Nephron (organoid): Measurements from ENCODE around the gene ISLR.

ENCODE experiments used
- H3K27ac Mint-ChIP-seq, 3 experiments: 2 replicates each; pipeline ENCODE4 v1.8.0; 2020; ENCODE audit warnings: mixed read lengths in 3 of 3, mild to moderate bottlenecking in 2 of 3, moderate library complexity in 1 of 3
- H3K27me3 Mint-ChIP-seq: 2 replicates; pipeline ENCODE4 v1.8.0; 2021; ENCODE audit warnings: low read depth, mild to moderate bottlenecking, moderate library complexity, mixed read lengths
- H3K36me3 Mint-ChIP-seq: 2 replicates; pipeline ENCODE4 v1.8.0; 2020; ENCODE audit warnings: low read depth, mixed read lengths
- H3K4me1 Mint-ChIP-seq: 2 replicates; pipeline ENCODE4 v1.8.0; 2020; ENCODE audit warnings: mixed read lengths
- H3K4me3 Mint-ChIP-seq, 3 experiments: 2 replicates each; pipeline ENCODE4 v1.8.0; 2020; ENCODE audit warnings: mild to moderate bottlenecking in 3 of 3, mixed read lengths in 3 of 3, moderate library complexity in 2 of 3
- H3K9me3 Mint-ChIP-seq: 2 replicates; pipeline ENCODE4 v1.8.0; 2020; ENCODE audit warnings: mixed read lengths
- TF ChIP-seq, protein P1 (sequence below), 3 experiments: fragments of 200-600 bp; sonication (generic); IDR thresholded peaks; one replicate each; pipeline ENCODE4 v1.5.0; 2021; ENCODE audit warnings: antibody characterized with exemption in 3 of 3; ENCODE audit not compliant: unreplicated experiment in 3 of 3

ISLR gene

DNA sequence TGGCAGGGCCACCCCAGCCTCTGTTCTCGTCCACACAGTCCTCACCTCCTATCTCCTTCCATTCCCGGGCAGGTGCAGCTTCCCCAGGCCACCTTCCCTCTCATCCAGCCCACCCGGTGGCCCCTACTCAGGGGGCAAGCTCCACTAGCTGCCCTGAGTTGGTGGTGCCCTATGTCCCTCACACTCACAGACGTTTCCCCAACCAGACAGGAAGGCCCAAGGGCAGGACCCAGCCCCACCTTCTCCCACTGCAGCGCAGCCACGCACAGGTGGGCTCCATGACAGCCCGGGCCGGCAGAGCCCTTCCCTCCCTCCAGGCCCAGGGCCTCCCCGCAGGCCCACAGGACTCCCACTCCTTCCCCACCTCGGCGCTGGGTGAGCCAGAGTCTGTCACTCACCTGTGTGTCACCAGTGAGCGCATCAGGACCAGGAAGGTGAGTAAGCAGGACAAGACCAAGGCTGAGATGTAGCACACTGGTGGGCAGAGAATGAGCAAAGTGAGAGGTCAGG is 11.1 kb downstream of the ISLR start:
- Mint-ChIP-seq H3K27ac (no peak overlapping the region), H3K4me1 (peaks cover 15% of the 10 kb centered on the region), H3K36me3 (peaks cover 18% of the 10 kb centered on the region), H3K27me3 (peaks cover 5% of the 10 kb centered on the region), H3K9me3 (no peaks in the 10 kb centered on the region), H3K4me3 (no peak overlapping the region)
- TF ChIP-seq, protein P1, sequence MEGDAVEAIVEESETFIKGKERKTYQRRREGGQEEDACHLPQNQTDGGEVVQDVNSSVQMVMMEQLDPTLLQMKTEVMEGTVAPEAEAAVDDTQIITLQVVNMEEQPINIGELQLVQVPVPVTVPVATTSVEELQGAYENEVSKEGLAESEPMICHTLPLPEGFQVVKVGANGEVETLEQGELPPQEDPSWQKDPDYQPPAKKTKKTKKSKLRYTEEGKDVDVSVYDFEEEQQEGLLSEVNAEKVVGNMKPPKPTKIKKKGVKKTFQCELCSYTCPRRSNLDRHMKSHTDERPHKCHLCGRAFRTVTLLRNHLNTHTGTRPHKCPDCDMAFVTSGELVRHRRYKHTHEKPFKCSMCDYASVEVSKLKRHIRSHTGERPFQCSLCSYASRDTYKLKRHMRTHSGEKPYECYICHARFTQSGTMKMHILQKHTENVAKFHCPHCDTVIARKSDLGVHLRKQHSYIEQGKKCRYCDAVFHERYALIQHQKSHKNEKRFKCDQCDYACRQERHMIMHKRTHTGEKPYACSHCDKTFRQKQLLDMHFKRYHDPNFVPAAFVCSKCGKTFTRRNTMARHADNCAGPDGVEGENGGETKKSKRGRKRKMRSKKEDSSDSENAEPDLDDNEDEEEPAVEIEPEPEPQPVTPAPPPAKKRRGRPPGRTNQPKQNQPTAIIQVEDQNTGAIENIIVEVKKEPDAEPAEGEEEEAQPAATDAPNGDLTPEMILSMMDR (IDR thresholded peaks at IDR 0.05; ENCODE audit: unreplicated experiment in 3 of 3), result no peak

DNA sequence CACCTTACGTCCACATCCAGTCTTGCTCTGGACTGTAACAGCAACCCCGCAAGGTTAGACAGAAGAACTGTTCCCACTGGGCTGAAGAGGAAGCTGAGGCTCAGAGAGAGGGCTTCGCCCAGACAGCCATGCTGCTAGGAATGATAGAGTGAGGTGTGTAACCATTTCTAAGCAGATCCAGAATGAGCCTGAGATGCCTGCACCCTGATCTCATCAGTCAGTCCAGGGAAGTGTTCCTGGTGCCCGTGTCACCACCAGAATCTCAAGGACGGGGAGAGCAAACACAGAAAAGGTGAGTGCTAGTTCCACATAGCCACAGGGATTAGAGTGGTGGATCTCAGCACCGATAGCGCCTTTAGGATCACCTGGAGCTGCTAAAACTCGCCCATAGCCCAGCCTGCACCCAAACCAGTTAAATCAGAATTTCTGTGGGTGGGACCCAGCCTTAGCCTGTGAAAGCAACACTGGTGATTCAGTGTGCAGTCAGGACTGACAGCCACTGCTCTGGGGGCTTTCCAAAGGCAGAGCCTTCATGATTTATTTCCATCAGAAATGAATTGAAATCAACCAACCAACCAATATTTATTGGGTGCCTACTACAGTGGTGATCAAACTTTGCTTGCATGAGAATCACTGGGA is 12.3 kb downstream of the ISLR start:
- Mint-ChIP-seq H3K9me3 (no peaks in the 10 kb centered on the region), H3K4me3 (no peak overlapping the region), H3K27me3 (no peaks in the 10 kb centered on the region), H3K27ac (peak overlapping the region in 1 of 3 experiments; percentile 35), H3K36me3 (peaks cover 11% of the 10 kb centered on the region), H3K4me1 (peaks cover 7% of the 10 kb centered on the region)
- TF ChIP-seq, protein P1 (IDR thresholded peaks at IDR 0.05; ENCODE audit: unreplicated experiment in 3 of 3), result no peak

DNA sequence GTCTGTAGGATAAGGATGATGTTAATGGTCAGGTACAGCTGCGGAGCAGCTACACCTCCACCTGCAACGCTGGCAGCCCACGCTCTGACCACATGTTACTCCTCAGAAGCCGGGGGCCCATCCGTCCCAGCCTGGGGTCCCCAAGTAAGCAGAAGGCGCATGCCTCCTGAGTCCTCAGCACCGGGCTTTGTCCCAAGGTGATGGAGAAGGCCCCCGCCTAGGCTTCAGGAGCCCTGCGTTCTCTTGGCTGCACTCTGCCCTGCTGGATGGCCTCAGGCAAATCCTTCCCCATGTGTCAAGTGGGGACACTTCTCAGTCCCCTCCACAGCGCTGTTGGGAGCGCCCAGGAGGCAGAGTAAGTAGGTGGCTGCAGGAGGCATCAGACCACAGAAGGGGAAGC is 14.7 kb downstream of the ISLR start:
- H3K27me3 Mint-ChIP-seq, result no peaks in the 10 kb centered on the region
- TF ChIP-seq, protein P1 (IDR thresholded peaks at IDR 0.05; ENCODE audit: unreplicated experiment in 3 of 3), result no peak

DNA sequence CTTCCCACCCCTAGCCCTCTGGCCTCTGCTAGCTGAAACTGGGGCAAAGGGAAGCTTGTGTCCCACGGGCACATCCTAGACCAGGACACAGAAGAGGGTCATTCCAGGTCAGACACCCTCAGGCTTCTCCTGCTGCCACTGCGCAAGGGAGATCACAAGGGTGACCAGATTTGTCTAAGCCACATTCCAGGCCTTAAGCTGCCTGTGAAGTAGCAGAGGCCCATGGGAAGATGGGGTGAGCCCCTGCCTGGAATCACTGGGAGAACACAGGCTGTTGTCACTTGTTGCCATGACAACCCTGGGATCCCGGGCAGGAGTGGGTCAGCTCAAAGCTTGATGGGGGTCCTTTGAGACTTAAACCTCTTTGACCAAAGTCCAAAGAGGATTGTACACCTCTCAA is 18.3 kb downstream of the ISLR start:
- H3K4me3 Mint-ChIP-seq, result no peak overlapping the region
- TF ChIP-seq, protein P1 (IDR thresholded peaks at IDR 0.05; ENCODE audit: unreplicated experiment in 3 of 3), result no peak
- H3K36me3 Mint-ChIP-seq, result peaks cover 10% of the 10 kb centered on the region
- H3K27me3 Mint-ChIP-seq, result no peaks in the 10 kb centered on the region
- peaks cover 28% of the 10 kb centered on the region for H3K4me1 Mint-ChIP-seq
- H3K9me3 Mint-ChIP-seq, result no peaks in the 10 kb centered on the region
- H3K27ac Mint-ChIP-seq, result no peak overlapping the region

More for the DNA sequence above, 14.7 kb downstream of the ISLR start:
- H3K4me3 Mint-ChIP-seq, result no peak overlapping the region
- H3K36me3 Mint-ChIP-seq, result peaks cover 13% of the 10 kb centered on the region
- no peaks in the 10 kb centered on the region for H3K9me3 Mint-ChIP-seq
- peaks cover 4% of the 10 kb centered on the region for H3K4me1 Mint-ChIP-seq
- H3K27ac Mint-ChIP-seq, result no peak overlapping the region

GRCh38 chr15:74192751-74193150 is 19.2 kb downstream of the ISLR start:
- Mint-ChIP-seq H3K27me3 (no peaks in the 10 kb centered on the region), H3K4me3 (no peak overlapping the region), H3K36me3 (peaks cover 10% of the 10 kb centered on the region), H3K27ac (peak overlapping the region in 2 of 3 experiments; percentile 2 to 31), H3K4me1 (peaks cover 30% of the 10 kb centered on the region), H3K9me3 (no peaks in the 10 kb centered on the region)
- TF ChIP-seq, protein P1 (IDR thresholded peaks at IDR 0.05; ENCODE audit: unreplicated experiment in 3 of 3), result no peak

DNA sequence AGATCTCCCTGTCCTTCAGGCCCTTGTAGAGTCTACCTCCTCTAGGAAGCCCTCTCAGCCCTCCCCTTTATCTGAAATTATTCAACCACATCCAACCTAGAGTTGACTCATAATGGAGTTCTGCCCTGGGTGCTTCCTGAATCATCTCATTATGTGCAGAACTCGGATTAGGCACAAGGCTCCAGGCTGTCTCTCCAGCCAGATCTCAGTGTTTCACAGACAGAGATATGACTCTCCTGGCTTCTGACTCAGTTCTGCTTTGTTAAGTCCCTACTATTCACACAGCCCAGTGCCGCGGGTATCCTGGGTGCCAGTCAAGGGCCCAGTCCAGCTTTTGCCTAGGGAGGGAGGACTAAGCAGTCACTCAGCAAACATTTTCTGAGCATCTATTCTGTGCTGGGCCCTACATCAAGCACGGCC is 19.8 kb downstream of the ISLR start:
- H3K4me1 Mint-ChIP-seq, result peaks cover 30% of the 10 kb centered on the region
- H3K4me3 Mint-ChIP-seq, result no peak overlapping the region
- TF ChIP-seq, protein P1 (IDR thresholded peaks at IDR 0.05; ENCODE audit: unreplicated experiment in 3 of 3), result no peak
- peaks cover 10% of the 10 kb centered on the region for H3K36me3 Mint-ChIP-seq
- H3K27me3 Mint-ChIP-seq, result no peaks in the 10 kb centered on the region
- H3K27ac Mint-ChIP-seq, result peak overlapping the region in 2 of 3 experiments; percentile 2 to 31
- H3K9me3 Mint-ChIP-seq, result no peaks in the 10 kb centered on the region
